HCT116 (cell line): ENCODE measurements around the gene NPIPB4.
"Not testable (repeated sequence)": the region's sequence is repeated elsewhere in the genome, so short reads cannot be mapped to it uniquely, and the experiment has no call there.

Source experiments
- CEBPB ChIP-seq: IDR thresholded peaks from 2 replicates; pipeline ENCODE4 v1.6.1; 2012; ENCODE audit warnings: low read depth
- EGR1 ChIP-seq: IDR thresholded peaks from 2 replicates; pipeline ENCODE4 v1.6.1; 2012; ENCODE audit warnings: low read depth
- EZH2 ChIP-seq: fragments of 200-600 bp; sonication (generic); IDR thresholded peaks from 2 replicates; pipeline ENCODE4 v1.6.1; 2017; ENCODE audit warnings: antibody characterized with exemption, mixed run types
- EZH2phosphoT487 ChIP-seq: fragments of 200-600 bp; IDR thresholded peaks from 2 replicates; pipeline ENCODE4 v1.6.1; 2018; ENCODE audit warnings: antibody characterized with exemption, borderline replicate concordance
- JUND ChIP-seq: IDR thresholded peaks from 2 replicates; pipeline ENCODE4 v1.6.1; 2012
- POLR2A ChIP-seq: IDR thresholded peaks from 2 replicates; pipeline ENCODE4 v1.7.0; 2011; ENCODE audit warnings: borderline replicate concordance; ENCODE audit not compliant: insufficient read depth, insufficient read length; ENCODE audit errors: extremely low read depth
- POLR2AphosphoS5 ChIP-seq: IDR thresholded peaks from 2 replicates; pipeline ENCODE4 v1.6.1; 2011; ENCODE audit warnings: mild to moderate bottlenecking, low read depth, low read length, moderate library complexity
- REST ChIP-seq: IDR thresholded peaks from 2 replicates; pipeline ENCODE4 v1.6.1; 2012; ENCODE audit warnings: low read depth
- SP1 ChIP-seq: IDR thresholded peaks from 2 replicates; pipeline ENCODE4 v1.6.1; 2012; ENCODE audit warnings: low read depth
- SRF ChIP-seq: IDR thresholded peaks from 2 replicates; pipeline ENCODE4 v1.6.1; 2012; ENCODE audit warnings: low read depth
- TCF7L2 ChIP-seq: IDR thresholded peaks from 2 replicates; pipeline ENCODE4 v1.7.0; 2011; ENCODE audit warnings: borderline replicate concordance, inconsistent platforms; ENCODE audit not compliant: insufficient read depth, insufficient read length; ENCODE audit errors: extremely low read depth
- YY1 ChIP-seq: IDR thresholded peaks from 2 replicates; pipeline ENCODE4 v1.6.1; 2011; ENCODE audit warnings: low read length, low read depth, moderate library complexity, mild to moderate bottlenecking; ENCODE audit not compliant: insufficient replicate concordance; ENCODE audit errors: extremely low read depth
- TF ChIP-seq, protein P1 (sequence below), 3 experiments: fragments of 200-600 bp in 1 of 3; sonication (generic) in 1 of 3; IDR thresholded peaks in 2 of 3; conservative IDR thresholded peaks in 1 of 3; 2 replicates each; pipeline ENCODE4 v1.5.1; 2012 to 2017; ENCODE audit warnings: low read depth in 2 of 3, low read length in 2 of 3, antibody characterized with exemption in 1 of 3, borderline replicate concordance in 1 of 3, control low read depth in 1 of 3, mild to moderate bottlenecking in 1 of 3, mixed read lengths in 1 of 3, mixed run types in 1 of 3, moderate library complexity in 1 of 3; ENCODE audit not compliant: insufficient read depth in 1 of 3

- TF ChIP-seq, protein P1, sequence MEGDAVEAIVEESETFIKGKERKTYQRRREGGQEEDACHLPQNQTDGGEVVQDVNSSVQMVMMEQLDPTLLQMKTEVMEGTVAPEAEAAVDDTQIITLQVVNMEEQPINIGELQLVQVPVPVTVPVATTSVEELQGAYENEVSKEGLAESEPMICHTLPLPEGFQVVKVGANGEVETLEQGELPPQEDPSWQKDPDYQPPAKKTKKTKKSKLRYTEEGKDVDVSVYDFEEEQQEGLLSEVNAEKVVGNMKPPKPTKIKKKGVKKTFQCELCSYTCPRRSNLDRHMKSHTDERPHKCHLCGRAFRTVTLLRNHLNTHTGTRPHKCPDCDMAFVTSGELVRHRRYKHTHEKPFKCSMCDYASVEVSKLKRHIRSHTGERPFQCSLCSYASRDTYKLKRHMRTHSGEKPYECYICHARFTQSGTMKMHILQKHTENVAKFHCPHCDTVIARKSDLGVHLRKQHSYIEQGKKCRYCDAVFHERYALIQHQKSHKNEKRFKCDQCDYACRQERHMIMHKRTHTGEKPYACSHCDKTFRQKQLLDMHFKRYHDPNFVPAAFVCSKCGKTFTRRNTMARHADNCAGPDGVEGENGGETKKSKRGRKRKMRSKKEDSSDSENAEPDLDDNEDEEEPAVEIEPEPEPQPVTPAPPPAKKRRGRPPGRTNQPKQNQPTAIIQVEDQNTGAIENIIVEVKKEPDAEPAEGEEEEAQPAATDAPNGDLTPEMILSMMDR (IDR thresholded peaks at IDR 0.05 in 2 of 3, conservative IDR thresholded peaks at IDR 0.05 in 1 of 3; ENCODE audit: borderline replicate concordance in 1 of 3, insufficient read depth in 1 of 3, low read depth in 2 of 3, low read length in 2 of 3) = not testable (repeated sequence)
- TF ChIP-seq POLR2AphosphoS5, EGR1, YY1, REST, SRF, CEBPB, POLR2A, EZH2, JUND, EZH2phosphoT487, TCF7L2, SP1: not testable (repeated sequence)
Observed at GRCh38 chr16:21829929-21830328, 27.6 kb downstream of the NPIPB4 start.
